GM12878 (cell line): ENCODE data around the gene CATSPER1. TPM values are rescaled to one million over a fixed set of nuclear protein-coding genes. Genes with fewer than 3 reads are reported as not detected.

ENCODE experiments used
- ATF3 ChIP-seq: IDR thresholded peaks from 2 replicates; pipeline ENCODE4 v1.6.1; 2011; ENCODE audit warnings: low read depth, mild to moderate bottlenecking, low read length, moderate library complexity, borderline replicate concordance; ENCODE audit errors: extremely low read depth
- ESRRA ChIP-seq: IDR thresholded peaks from 2 replicates; pipeline ENCODE4 v1.6.1; 2012; ENCODE audit warnings: mild to moderate bottlenecking, low read length, improper control_type of control experiment
- FOS ChIP-seq: IDR thresholded peaks from 3 replicates; pipeline ENCODE4 v1.6.1; 2011; ENCODE audit warnings: borderline replicate concordance; ENCODE audit not compliant: insufficient read length; ENCODE audit errors: extremely low read depth
- LARP7 ChIP-seq: fragments of 450-650 bp; IDR thresholded peaks from 2 replicates; pipeline ENCODE4 v1.6.1; 2017; ENCODE audit warnings: mild to moderate bottlenecking
- MTA3 ChIP-seq: IDR thresholded peaks from 2 replicates; pipeline ENCODE4 v1.6.1; 2012; ENCODE audit warnings: low read length, inconsistent platforms, borderline replicate concordance
- NFIC ChIP-seq: IDR thresholded peaks from 2 replicates; pipeline ENCODE4 v1.6.1; 2012; ENCODE audit warnings: low read depth, mild to moderate bottlenecking, inconsistent platforms, low read length, moderate library complexity
- NFXL1 ChIP-seq: fragments of 450-650 bp; IDR thresholded peaks from 2 replicates; pipeline ENCODE4 v1.6.1; 2017; ENCODE audit warnings: antibody characterized with exemption, mild to moderate bottlenecking, borderline replicate concordance
- NFYB ChIP-seq: IDR thresholded peaks from 2 replicates; pipeline ENCODE4 v1.6.1; 2011; ENCODE audit warnings: low read depth, mild to moderate bottlenecking, low read length, improper control_type of control experiment, moderate library complexity; ENCODE audit not compliant: insufficient read depth
- RAD21 ChIP-seq: IDR thresholded peaks from 2 replicates; pipeline ENCODE4 v1.6.1; 2011; ENCODE audit warnings: mild to moderate bottlenecking, low read depth, low read length, moderate library complexity; ENCODE audit not compliant: insufficient read depth
- RBBP5 ChIP-seq: fragments of 200-600 bp; sonication (generic); conservative IDR thresholded peaks from 2 replicates; pipeline ENCODE4 v1.6.1; 2016
- RELB ChIP-seq: fragments of 450-650 bp; IDR thresholded peaks from 2 replicates; pipeline ENCODE4 v1.6.1; 2017; ENCODE audit warnings: low read depth, mild to moderate bottlenecking, moderate library complexity
- RFX5 ChIP-seq: IDR thresholded peaks from 2 replicates; pipeline ENCODE4 v1.6.1; 2011; ENCODE audit warnings: low read depth, low read length, improper control_type of control experiment
- SPI1 ChIP-seq: IDR thresholded peaks from 2 replicates; pipeline ENCODE4 v1.6.1; 2011; ENCODE audit warnings: low read depth, mild to moderate bottlenecking, low read length, moderate library complexity, borderline replicate concordance; ENCODE audit not compliant: insufficient read depth
- SREBF2 ChIP-seq: IDR thresholded peaks from 2 replicates; pipeline ENCODE4 v1.6.1; 2012; ENCODE audit warnings: mild to moderate bottlenecking, low read length
- TARDBP ChIP-seq: IDR thresholded peaks from 2 replicates; pipeline ENCODE4 v1.6.1; 2016; ENCODE audit warnings: borderline replicate concordance
- YBX1 ChIP-seq: fragments of 450-650 bp; IDR thresholded peaks from 2 replicates; pipeline ENCODE4 v1.6.1; 2016; ENCODE audit warnings: antibody characterized with exemption
- ZNF207 ChIP-seq: fragments of 450-650 bp; IDR thresholded peaks from 2 replicates; pipeline ENCODE4 v1.6.1; 2014; ENCODE audit warnings: antibody characterized with exemption, mild to moderate bottlenecking, borderline replicate concordance
- ZSCAN29 ChIP-seq: fragments of 450-650 bp; IDR thresholded peaks from 2 replicates; pipeline ENCODE4 v1.6.1; 2017; ENCODE audit warnings: mild to moderate bottlenecking, moderate library complexity
- ZZZ3 ChIP-seq: IDR thresholded peaks from 2 replicates; pipeline ENCODE4 v1.6.1; 2011; ENCODE audit warnings: low read depth; ENCODE audit not compliant: control insufficient read depth, insufficient read length
- polyA plus RNA-seq, 11 experiments: library from polyadenylated mRNA; depleted of rRNA in 4 of 11; unstranded in 6 of 11; stranded (reverse) in 5 of 11; fragments of >200 nt; fragmentation: Nextera tagmentation in 4 of 11; fragmentation: Illumina TruSeq in 1 of 11; extraction: Ambion mirVana in 4 of 11; extraction: Trizol in 1 of 11; gene quantifications; 1 replicate in 1 of 11; 2 replicates in 10 of 11; pipeline versions ENCODE4 v1.2.1 to v1.2.3, GENCODE V29; 2011 to 2016; ENCODE audit warnings: inconsistent platforms in 2 of 11, missing spikeins in 2 of 11, low read depth in 1 of 11
- total RNA-seq, 4 experiments: library from RNA; depleted of rRNA in 3 of 4; stranded (reverse); fragments of >200 nt in 3 of 4; fragmentation: Illumina TruSeq in 1 of 4; extraction: Trizol in 1 of 4; gene quantifications; 2 replicates each; pipeline versions ENCODE4 v1.2.1 to v1.2.3, GENCODE V29; 2013 to 2021
- TF ChIP-seq, protein P1 (sequence below): fragments of 150-350 bp; IDR thresholded peaks from 2 replicates; pipeline ENCODE4 v1.6.1; 2014; ENCODE audit warnings: mild to moderate bottlenecking, low read depth, low read length
- TF ChIP-seq, protein P2 (sequence below): fragments of 450-650 bp; formaldehyde crosslinking; IDR thresholded peaks from 2 replicates; pipeline ENCODE4 v1.4.0; 2020; ENCODE audit warnings: mild to moderate bottlenecking, moderate library complexity

Gene CATSPER1
- total and polyA plus RNA-seq, 10 of the 15 experiments (the other 5 are each of a cell fraction or from before 2014, with no cell fraction given) = 0.02 to 0.05 TPM; not detected in 8

GRCh38 chr11:66001942-66002647, 24.2 kb downstream of the CATSPER1 start, which contains the start of the genes BANF1 and EIF1AD (continued):
- TF ChIP-seq, protein P1, sequence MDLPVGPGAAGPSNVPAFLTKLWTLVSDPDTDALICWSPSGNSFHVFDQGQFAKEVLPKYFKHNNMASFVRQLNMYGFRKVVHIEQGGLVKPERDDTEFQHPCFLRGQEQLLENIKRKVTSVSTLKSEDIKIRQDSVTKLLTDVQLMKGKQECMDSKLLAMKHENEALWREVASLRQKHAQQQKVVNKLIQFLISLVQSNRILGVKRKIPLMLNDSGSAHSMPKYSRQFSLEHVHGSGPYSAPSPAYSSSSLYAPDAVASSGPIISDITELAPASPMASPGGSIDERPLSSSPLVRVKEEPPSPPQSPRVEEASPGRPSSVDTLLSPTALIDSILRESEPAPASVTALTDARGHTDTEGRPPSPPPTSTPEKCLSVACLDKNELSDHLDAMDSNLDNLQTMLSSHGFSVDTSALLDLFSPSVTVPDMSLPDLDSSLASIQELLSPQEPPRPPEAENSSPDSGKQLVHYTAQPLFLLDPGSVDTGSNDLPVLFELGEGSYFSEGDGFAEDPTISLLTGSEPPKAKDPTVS = peak; percentile 72; the same call in 1 of the 2 replicates
- no peak for TF ChIP-seq FOS
- TF ChIP-seq, protein P2, sequence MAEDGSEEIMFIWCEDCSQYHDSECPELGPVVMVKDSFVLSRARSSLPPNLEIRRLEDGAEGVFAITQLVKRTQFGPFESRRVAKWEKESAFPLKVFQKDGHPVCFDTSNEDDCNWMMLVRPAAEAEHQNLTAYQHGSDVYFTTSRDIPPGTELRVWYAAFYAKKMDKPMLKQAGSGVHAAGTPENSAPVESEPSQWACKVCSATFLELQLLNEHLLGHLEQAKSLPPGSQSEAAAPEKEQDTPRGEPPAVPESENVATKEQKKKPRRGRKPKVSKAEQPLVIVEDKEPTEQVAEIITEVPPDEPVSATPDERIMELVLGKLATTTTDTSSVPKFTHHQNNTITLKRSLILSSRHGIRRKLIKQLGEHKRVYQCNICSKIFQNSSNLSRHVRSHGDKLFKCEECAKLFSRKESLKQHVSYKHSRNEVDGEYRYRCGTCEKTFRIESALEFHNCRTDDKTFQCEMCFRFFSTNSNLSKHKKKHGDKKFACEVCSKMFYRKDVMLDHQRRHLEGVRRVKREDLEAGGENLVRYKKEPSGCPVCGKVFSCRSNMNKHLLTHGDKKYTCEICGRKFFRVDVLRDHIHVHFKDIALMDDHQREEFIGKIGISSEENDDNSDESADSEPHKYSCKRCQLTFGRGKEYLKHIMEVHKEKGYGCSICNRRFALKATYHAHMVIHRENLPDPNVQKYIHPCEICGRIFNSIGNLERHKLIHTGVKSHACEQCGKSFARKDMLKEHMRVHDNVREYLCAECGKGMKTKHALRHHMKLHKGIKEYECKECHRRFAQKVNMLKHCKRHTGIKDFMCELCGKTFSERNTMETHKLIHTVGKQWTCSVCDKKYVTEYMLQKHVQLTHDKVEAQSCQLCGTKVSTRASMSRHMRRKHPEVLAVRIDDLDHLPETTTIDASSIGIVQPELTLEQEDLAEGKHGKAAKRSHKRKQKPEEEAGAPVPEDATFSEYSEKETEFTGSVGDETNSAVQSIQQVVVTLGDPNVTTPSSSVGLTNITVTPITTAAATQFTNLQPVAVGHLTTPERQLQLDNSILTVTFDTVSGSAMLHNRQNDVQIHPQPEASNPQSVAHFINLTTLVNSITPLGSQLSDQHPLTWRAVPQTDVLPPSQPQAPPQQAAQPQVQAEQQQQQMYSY (CRISPR knock-in tag) = no peak
- peak; percentile 67; the same call in 1 of the 2 replicates for TF ChIP-seq NFIC
- peak; percentile 99 for TF ChIP-seq ZNF207
- TF ChIP-seq RBBP5 = no peak
- peak; percentile 60 for TF ChIP-seq LARP7
- TF ChIP-seq YBX1 = no peak
- TF ChIP-seq SPI1 = peak; percentile 69
- no peak for TF ChIP-seq RFX5
- TF ChIP-seq SREBF2 = peak; percentile 67
- TF ChIP-seq TARDBP = peak; percentile 76
- peak; percentile 49; the same call in 1 of the 2 replicates for TF ChIP-seq ESRRA
- peak; percentile 53; the same call in 1 of the 2 replicates for TF ChIP-seq MTA3
- no peak for TF ChIP-seq ATF3
- TF ChIP-seq RAD21 = no peak
- no peak for TF ChIP-seq NFXL1
- peak; percentile 100 for TF ChIP-seq RELB
- no peak for TF ChIP-seq ZSCAN29
- TF ChIP-seq ZZZ3 = peak; percentile 58
- TF ChIP-seq NFYB = no peak
